Lung (tissue), 12 donors: ENCODE results near the gene ACOT7. TPM values are rescaled to one million over a fixed set of nuclear protein-coding genes. Genes with fewer than 3 reads are reported as not detected.

Experiments used
- ATAC-seq: fragments of 200-7000 bp; cut with Tn5 transposase; one replicate; pipeline ENCODE4 v1.9.1; 2020; ENCODE audit warnings: moderate number of reproducible peaks; ENCODE audit not compliant: insufficient read depth, low FRiP score
- DNase-seq, 3 donors: peaks; one replicate each; pipeline ENCODE4 v3.0.0-alpha.2; 2013 to 2017
- H3K27ac ChIP-seq, 2 donors: one replicate each; pipeline ENCODE4 v1.5.1; 2013; ENCODE audit warnings: mild to moderate bottlenecking in 2 of 2, moderate library complexity in 2 of 2, control low read depth in 1 of 2, inconsistent platforms in 1 of 2, low read depth in 1 of 2, low read length in 1 of 2
- H3K27me3 ChIP-seq, 3 donors: one replicate each; pipeline ENCODE4 v1.5.1; 2013; ENCODE audit warnings: low read length in 2 of 3; ENCODE audit not compliant: control insufficient read depth in 3 of 3, insufficient read depth in 3 of 3
- H3K36me3 ChIP-seq, 4 donors: one replicate each; pipeline ENCODE4 v1.5.1; 2013; ENCODE audit warnings: low read length in 4 of 4, mild to moderate bottlenecking in 1 of 4, moderate library complexity in 1 of 4; ENCODE audit not compliant: control insufficient read depth in 4 of 4, insufficient read depth in 4 of 4
- H3K4me1 ChIP-seq, 5 donors: one replicate each; pipeline ENCODE4 v1.5.1; 2013; ENCODE audit warnings: low read length in 5 of 5, mild to moderate bottlenecking in 2 of 5, moderate library complexity in 1 of 5; ENCODE audit not compliant: control insufficient read depth in 5 of 5, insufficient read depth in 5 of 5
- H3K4me3 ChIP-seq: one replicate; pipeline ENCODE4 v1.5.1; 2013; ENCODE audit warnings: mild to moderate bottlenecking, control low read depth, moderate library complexity
- H3K9ac ChIP-seq, 2 donors: one replicate each; pipeline ENCODE4 v1.5.1; 2013; ENCODE audit warnings: low read length in 2 of 2, control low read depth in 1 of 2; ENCODE audit not compliant: insufficient read depth in 1 of 2
- H3K9me3 ChIP-seq, 4 donors: one replicate each; pipeline ENCODE4 v1.5.1; 2013; ENCODE audit warnings: low read length in 3 of 4, mild to moderate bottlenecking in 1 of 4, moderate library complexity in 1 of 4; ENCODE audit not compliant: control insufficient read depth in 4 of 4, insufficient read depth in 3 of 4
- CTCF ChIP-seq: IDR thresholded peaks from 2 replicates; pipeline ENCODE4 v1.5.1; 2012; ENCODE audit warnings: mild to moderate bottlenecking; ENCODE audit errors: control extremely low read depth, extremely low read depth
- WGBS, 2 donors: extraction: QIAGEN DNeasy Blood & Tissue Kit; methylation state at CpG; one replicate each; pipeline ENCODE4 v1.1.7; 2013; 5-methylcytosine and 5-hydroxymethylcytosine counted together
- polyA plus RNA-seq, 2 donors: library from polyadenylated mRNA; stranded (reverse); fragments of 200-250 nt; gene quantifications; one replicate each; pipeline ENCODE4 v1.2.1, GENCODE V29; 2013
- total RNA-seq, 2 donors: library from RNA; depleted of rRNA in 1 of 2; stranded (reverse); fragments of >200 nt in 1 of 2; gene quantifications; one replicate each; pipeline ENCODE4 v1.2.1, GENCODE V29; 2014 to 2021
- donor health status: control.
- donor health status: control.
- donor health status: Bipolar disorder and iron deficiency.
- donor health status: healthy.
- donor health status: DM: yes; HTN: yes; CAD: no.

ACOT7 gene
- total and polyA plus RNA-seq, 4 donors: 8.8 to 37.4 (median 23.1) TPM

- H3K4me3 ChIP-seq: no peak overlapping the region
- DNase-seq (no peak), ATAC-seq (no peak)
- H3K27ac ChIP-seq: peak overlapping the region in 1 of 2 donors; percentile 86
- no peaks in the 10 kb centered on the region for H3K9me3 ChIP-seq
- H3K36me3 ChIP-seq: no peaks in the 10 kb centered on the region
- no peaks in the 10 kb centered on the region for H3K27me3 ChIP-seq
- no peak for TF ChIP-seq CTCF
- 64 to 68% methylated on average over 9 of the region's 9 CpGs for WGBS, 2 donors
- H3K4me1 ChIP-seq: peaks cover 4 to 28% (median 18%) of the 10 kb centered on the region in 5 donors
- no peak overlapping the region for H3K9ac ChIP-seq
These were observed 33.0 kb downstream of the ACOT7 start for GRCh38 chr1:6360517-6361070.

- Histone ChIP-seq H3K9ac (peak overlapping the region in 1 of 2 donors; percentile 34), H3K9me3 (no peaks in the 10 kb centered on the region), H3K4me3 (no peak overlapping the region), H3K4me1 (peaks cover 4 to 28% (median 18%) of the 10 kb centered on the region in 5 donors), H3K27ac (peak overlapping the region in 1 of 2 donors; percentile 86), H3K27me3 (no peaks in the 10 kb centered on the region), H3K36me3 (no peaks in the 10 kb centered on the region)
- no peak for TF ChIP-seq CTCF
- no peak for DNase-seq
- WGBS, 2 donors: 75 to 82% methylated on average over 8 to 9 of the region's 9 CpGs
- no peak for ATAC-seq
These were observed 33.5 kb downstream of the ACOT7 start for GRCh38 chr1:6360117-6360496.

GRCh38 chr1:6359216-6360116 is 34.1 kb downstream of the ACOT7 start:
- DNase-seq (peak; percentile 78 to 89 (median 85)), ATAC-seq (peak; percentile 85)
- 22 to 32% methylated on average over 13 of the region's 13 CpGs for WGBS, 2 donors
- peaks cover 4 to 28% (median 18%) of the 10 kb centered on the region in 5 donors for H3K4me1 ChIP-seq
- H3K9ac ChIP-seq: peak overlapping the region in 1 of 2 donors; percentile 53
- H3K27me3 ChIP-seq: no peaks in the 10 kb centered on the region
- H3K9me3 ChIP-seq: no peaks in the 10 kb centered on the region
- no peak overlapping the region for H3K4me3 ChIP-seq
- TF ChIP-seq CTCF: no peak
- no peaks in the 10 kb centered on the region for H3K36me3 ChIP-seq
- H3K27ac ChIP-seq: peak overlapping the region; percentile 68 to 86
